Stomach (tissue), 4 donors: ENCODE measurements around the gene NTRK3.

ENCODE experiments used
- CTCF ChIP-seq, 7 experiments: fragments of 450-650 bp in 4 of 7; fragments of 200-600 bp in 3 of 7; sonication (generic) in 3 of 7; IDR thresholded peaks; one replicate each; pipeline ENCODE4 v1.5.1; 2016 to 2019; ENCODE audit warnings: antibody characterized with exemption in 7 of 7, control low read depth in 2 of 7, mild to moderate bottlenecking in 1 of 7
- EP300 ChIP-seq: sonication (generic); formaldehyde crosslinking; IDR thresholded peaks from one replicate; pipeline ENCODE4 v1.6.1; 2017; ENCODE audit warnings: antibody characterized with exemption
- POLR2A ChIP-seq, 4 donors: fragments of 450-650 bp; IDR thresholded peaks; one replicate each; pipeline ENCODE4 v1.6.1; 2016; ENCODE audit warnings: antibody characterized with exemption in 4 of 4, control low read depth in 2 of 4, mild to moderate bottlenecking in 1 of 4, moderate library complexity in 1 of 4
- POLR2AphosphoS5 ChIP-seq, 3 donors: sonication (generic); formaldehyde crosslinking; IDR thresholded peaks; one replicate each; pipeline ENCODE4 v1.6.1; 2016; ENCODE audit warnings: antibody characterized with exemption in 3 of 3

GRCh38 chr15:87863152-87863551 is 393.4 kb downstream of the NTRK3 start:
- TF ChIP-seq POLR2A (IDR thresholded peaks at IDR 0.05) (no peak), EP300 (no peak), POLR2AphosphoS5 (IDR thresholded peaks at IDR 0.05) (no peak), CTCF (IDR thresholded peaks at IDR 0.05) (no peak)
